Effector memory CD8-positive, alpha-beta T cell (primary cell): ENCODE measurements around the gene PTPRB.

ENCODE experiments used
- ATAC-seq: fragments of 150-1000 bp; cut with Tn5 transposase; replicated peaks from 2 replicates; pipeline ENCODE4 v1.10.0; 2021; ENCODE audit warnings: mild to moderate bottlenecking, moderate library complexity
- DNase-seq, 3 experiments: peaks; one replicate each; pipeline ENCODE4 v3.0.0; 2021
- H3K27ac Mint-ChIP-seq, 2 donors: one replicate each; pipeline ENCODE4 v1.8.0; 2022; ENCODE audit warnings: mild to moderate bottlenecking in 2 of 2, mixed read lengths in 2 of 2, moderate library complexity in 2 of 2
- H3K27me3 Mint-ChIP-seq, 2 donors: one replicate each; pipeline ENCODE4 v1.8.0; 2022; ENCODE audit warnings: mixed read lengths in 2 of 2
- H3K36me3 Mint-ChIP-seq: one replicate; pipeline ENCODE4 v1.8.0; 2022; ENCODE audit warnings: mild to moderate bottlenecking, moderate library complexity, mixed read lengths; ENCODE audit not compliant: insufficient read depth
- H3K4me1 Mint-ChIP-seq, 2 donors: one replicate each; pipeline ENCODE4 v1.8.0; 2022; ENCODE audit warnings: low read depth in 2 of 2, mixed read lengths in 2 of 2
- H3K4me3 Mint-ChIP-seq, 2 donors: one replicate each; pipeline ENCODE4 v1.8.0; 2022; ENCODE audit warnings: mild to moderate bottlenecking in 2 of 2, mixed read lengths in 2 of 2, moderate library complexity in 2 of 2
- H3K9me3 Mint-ChIP-seq, 2 donors: one replicate each; pipeline ENCODE4 v1.8.0; 2022; ENCODE audit warnings: mixed read lengths in 2 of 2

Gene PTPRB

GRCh38 chr12:70604662-70605061 is 32.6 kb downstream of the PTPRB start:
- Mint-ChIP-seq H3K4me3 (no peak overlapping the region), H3K36me3 (peaks cover 2% of the 10 kb centered on the region), H3K27ac (no peak overlapping the region), H3K4me1 (no peaks in the 10 kb centered on the region), H3K9me3 (no peaks in the 10 kb centered on the region), H3K27me3 (peaks cover 8 to 11% of the 10 kb centered on the region in 2 donors)
- ATAC-seq (no peak), DNase-seq (no peak)

GRCh38 chr12:70603044-70603443 is 34.2 kb downstream of the PTPRB start:
- no peak overlapping the region for H3K4me3 Mint-ChIP-seq
- peaks cover 2% of the 10 kb centered on the region for H3K36me3 Mint-ChIP-seq
- H3K9me3 Mint-ChIP-seq, result no peaks in the 10 kb centered on the region
- H3K27ac Mint-ChIP-seq, result no peak overlapping the region
- H3K4me1 Mint-ChIP-seq, result no peaks in the 10 kb centered on the region
- peaks cover 0 to 7% of the 10 kb centered on the region in 2 donors for H3K27me3 Mint-ChIP-seq
- ATAC-seq, result no peak
- DNase-seq, result no peak

GRCh38 chr12:70598467-70599193 is 38.6 kb downstream of the PTPRB start:
- Mint-ChIP-seq H3K36me3 (peaks cover 2% of the 10 kb centered on the region), H3K4me3 (no peak overlapping the region), H3K9me3 (no peaks in the 10 kb centered on the region), H3K27me3 (peaks cover 0 to 6% of the 10 kb centered on the region in 2 donors), H3K4me1 (no peaks in the 10 kb centered on the region), H3K27ac (no peak overlapping the region)
- DNase-seq (no peak), ATAC-seq (no peak)

GRCh38 chr12:70592664-70593063 is 44.6 kb downstream of the PTPRB start:
- DNase-seq (no peak), ATAC-seq (no peak)
- H3K4me1 Mint-ChIP-seq, result peaks cover 0 to 3% of the 10 kb centered on the region in 2 donors
- no peak overlapping the region for H3K4me3 Mint-ChIP-seq
- H3K9me3 Mint-ChIP-seq, result no peaks in the 10 kb centered on the region
- H3K27ac Mint-ChIP-seq, result no peak overlapping the region
- peaks cover 11 to 16% of the 10 kb centered on the region in 2 donors for H3K27me3 Mint-ChIP-seq
- no peaks in the 10 kb centered on the region for H3K36me3 Mint-ChIP-seq

GRCh38 chr12:70590549-70591226 is 46.5 kb downstream of the PTPRB start:
- Mint-ChIP-seq H3K27me3 (peaks cover 11 to 27% of the 10 kb centered on the region in 2 donors), H3K9me3 (no peaks in the 10 kb centered on the region), H3K36me3 (no peaks in the 10 kb centered on the region), H3K4me1 (peaks cover 0 to 3% of the 10 kb centered on the region in 2 donors), H3K4me3 (no peak overlapping the region), H3K27ac (no peak overlapping the region)
- ATAC-seq (no peak), DNase-seq (no peak)

GRCh38 chr12:70590051-70590450 is 47.2 kb downstream of the PTPRB start:
- DNase-seq (peak; percentile 17 to 41 (median 24)), ATAC-seq (peak; percentile 49)
- Mint-ChIP-seq H3K36me3 (no peaks in the 10 kb centered on the region), H3K9me3 (no peaks in the 10 kb centered on the region), H3K4me3 (no peak overlapping the region), H3K27ac (no peak overlapping the region), H3K27me3 (peaks cover 11 to 27% of the 10 kb centered on the region in 2 donors), H3K4me1 (peaks cover 0 to 3% of the 10 kb centered on the region in 2 donors)

GRCh38 chr12:70584332-70584731 is 52.9 kb downstream of the PTPRB start:
- DNase-seq, result no peak
- Mint-ChIP-seq H3K27me3 (peaks cover 7 to 18% of the 10 kb centered on the region in 2 donors), H3K36me3 (no peaks in the 10 kb centered on the region), H3K9me3 (no peaks in the 10 kb centered on the region), H3K4me1 (no peaks in the 10 kb centered on the region), H3K4me3 (no peak overlapping the region), H3K27ac (no peak overlapping the region)
- no peak for ATAC-seq

GRCh38 chr12:70583251-70583650 is 54.0 kb downstream of the PTPRB start:
- Mint-ChIP-seq H3K27ac (no peak overlapping the region), H3K36me3 (no peaks in the 10 kb centered on the region), H3K4me3 (no peak overlapping the region), H3K9me3 (no peaks in the 10 kb centered on the region), H3K4me1 (no peaks in the 10 kb centered on the region), H3K27me3 (peaks cover 0 to 23% of the 10 kb centered on the region in 2 donors)
- no peak for ATAC-seq
- DNase-seq, result no peak

GRCh38 chr12:70581208-70581607 is 56.0 kb downstream of the PTPRB start:
- no peak overlapping the region for H3K27ac Mint-ChIP-seq
- ATAC-seq (no peak), DNase-seq (no peak)
- no peaks in the 10 kb centered on the region for H3K36me3 Mint-ChIP-seq
- no peak overlapping the region for H3K4me3 Mint-ChIP-seq
- H3K9me3 Mint-ChIP-seq, result no peaks in the 10 kb centered on the region
- H3K4me1 Mint-ChIP-seq, result no peaks in the 10 kb centered on the region
- H3K27me3 Mint-ChIP-seq, result peaks cover 0 to 19% of the 10 kb centered on the region in 2 donors

GRCh38 chr12:70577283-70577634 is 60.0 kb downstream of the PTPRB start:
- no peaks in the 10 kb centered on the region for H3K36me3 Mint-ChIP-seq
- no peak overlapping the region for H3K4me3 Mint-ChIP-seq
- peaks cover 0 to 34% of the 10 kb centered on the region in 2 donors for H3K27me3 Mint-ChIP-seq
- H3K9me3 Mint-ChIP-seq, result no peaks in the 10 kb centered on the region
- DNase-seq (no peak), ATAC-seq (no peak)
- no peaks in the 10 kb centered on the region for H3K4me1 Mint-ChIP-seq
- H3K27ac Mint-ChIP-seq, result no peak overlapping the region

GRCh38 chr12:70576341-70577282 is 60.6 kb downstream of the PTPRB start:
- Mint-ChIP-seq H3K36me3 (no peaks in the 10 kb centered on the region), H3K9me3 (no peaks in the 10 kb centered on the region), H3K4me3 (no peak overlapping the region), H3K4me1 (no peaks in the 10 kb centered on the region), H3K27ac (no peak overlapping the region), H3K27me3 (peaks cover 0 to 34% of the 10 kb centered on the region in 2 donors)
- DNase-seq, result no peak
- ATAC-seq, result no peak

- ATAC-seq (no peak), DNase-seq (no peak)
- no peaks in the 10 kb centered on the region for H3K9me3 Mint-ChIP-seq
- H3K27ac Mint-ChIP-seq, result no peak overlapping the region
- H3K4me3 Mint-ChIP-seq, result no peak overlapping the region
- no peaks in the 10 kb centered on the region for H3K4me1 Mint-ChIP-seq
- peaks cover 5 to 29% of the 10 kb centered on the region in 2 donors for H3K27me3 Mint-ChIP-seq
- no peaks in the 10 kb centered on the region for H3K36me3 Mint-ChIP-seq
Measured at GRCh38 chr12:70571705-70572268, 65.4 kb downstream of the PTPRB start.

- DNase-seq (no peak), ATAC-seq (no peak)
- H3K27me3 Mint-ChIP-seq, result peaks cover 5 to 22% of the 10 kb centered on the region in 2 donors
- no peak overlapping the region for H3K27ac Mint-ChIP-seq
- no peaks in the 10 kb centered on the region for H3K9me3 Mint-ChIP-seq
- no peak overlapping the region for H3K4me3 Mint-ChIP-seq
- no peaks in the 10 kb centered on the region for H3K36me3 Mint-ChIP-seq
- H3K4me1 Mint-ChIP-seq, result no peaks in the 10 kb centered on the region
Measured at GRCh38 chr12:70571029-70571428, 66.2 kb downstream of the PTPRB start.
